COLO668 (cell line): ENCODE measurements around the gene GOLGA5.
"Not testable (repeated sequence)": the region's sequence is repeated elsewhere in the genome, so short reads cannot be mapped to it uniquely, and the experiment has no call there.

ENCODE experiments used
- DNase-seq: peaks from one replicate; lab custom pipeline; 2025; ENCODE audit not compliant: unreplicated experiment; lab: John Stamatoyannopoulos, UW

GOLGA5 gene, protein sequence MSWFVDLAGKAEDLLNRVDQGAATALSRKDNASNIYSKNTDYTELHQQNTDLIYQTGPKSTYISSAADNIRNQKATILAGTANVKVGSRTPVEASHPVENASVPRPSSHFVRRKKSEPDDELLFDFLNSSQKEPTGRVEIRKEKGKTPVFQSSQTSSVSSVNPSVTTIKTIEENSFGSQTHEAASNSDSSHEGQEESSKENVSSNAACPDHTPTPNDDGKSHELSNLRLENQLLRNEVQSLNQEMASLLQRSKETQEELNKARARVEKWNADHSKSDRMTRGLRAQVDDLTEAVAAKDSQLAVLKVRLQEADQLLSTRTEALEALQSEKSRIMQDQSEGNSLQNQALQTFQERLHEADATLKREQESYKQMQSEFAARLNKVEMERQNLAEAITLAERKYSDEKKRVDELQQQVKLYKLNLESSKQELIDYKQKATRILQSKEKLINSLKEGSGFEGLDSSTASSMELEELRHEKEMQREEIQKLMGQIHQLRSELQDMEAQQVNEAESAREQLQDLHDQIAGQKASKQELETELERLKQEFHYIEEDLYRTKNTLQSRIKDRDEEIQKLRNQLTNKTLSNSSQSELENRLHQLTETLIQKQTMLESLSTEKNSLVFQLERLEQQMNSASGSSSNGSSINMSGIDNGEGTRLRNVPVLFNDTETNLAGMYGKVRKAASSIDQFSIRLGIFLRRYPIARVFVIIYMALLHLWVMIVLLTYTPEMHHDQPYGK

DNA sequence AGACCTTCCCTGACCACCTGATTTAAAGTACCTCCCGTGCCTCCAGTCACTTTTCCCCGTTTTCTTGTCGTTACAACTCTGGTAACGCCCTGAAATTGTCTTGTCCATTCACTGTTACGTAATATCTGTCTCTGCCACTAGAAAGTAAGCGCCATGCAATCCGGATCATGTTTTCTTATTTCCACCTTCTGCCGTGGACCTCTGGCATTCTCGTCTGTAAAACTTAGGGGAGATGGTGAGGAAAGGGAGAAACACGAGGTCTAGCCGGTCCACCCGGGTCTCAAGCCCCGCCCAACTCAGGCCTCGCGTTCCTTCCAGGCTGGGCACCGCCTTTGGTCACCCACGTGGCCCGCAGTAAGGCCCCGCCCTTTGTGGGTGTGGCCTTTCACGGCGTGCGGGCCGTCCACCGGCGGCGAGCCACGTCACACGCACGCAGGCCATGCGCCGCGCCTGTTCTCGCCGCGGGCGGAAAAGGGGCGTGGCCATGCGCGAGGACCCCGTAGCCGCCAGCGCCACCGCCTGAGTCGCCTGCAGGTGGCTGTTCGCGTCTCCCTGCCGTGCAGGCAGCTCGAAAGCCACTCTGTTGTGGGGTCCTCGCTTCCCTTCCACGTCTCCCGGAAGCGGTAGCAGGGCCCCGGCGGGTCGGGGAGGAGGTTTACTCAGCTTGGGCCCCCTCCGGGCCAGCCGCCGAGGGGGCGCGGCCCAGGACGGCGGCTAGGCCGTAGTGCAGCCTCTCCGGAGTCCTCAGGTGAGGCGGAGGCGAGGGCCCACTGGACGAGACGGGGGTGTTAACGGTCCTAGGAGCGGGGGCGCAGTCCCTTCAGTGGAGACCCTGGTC is at the start of gene GOLGA5:
GOLGA5 (plus strand) TSS at position 597 of the 838 bp plus-strand sequence. CDS start 3,133 bp downstream, outside the sequence.
- DNase-seq = peak; percentile 99

DNA sequence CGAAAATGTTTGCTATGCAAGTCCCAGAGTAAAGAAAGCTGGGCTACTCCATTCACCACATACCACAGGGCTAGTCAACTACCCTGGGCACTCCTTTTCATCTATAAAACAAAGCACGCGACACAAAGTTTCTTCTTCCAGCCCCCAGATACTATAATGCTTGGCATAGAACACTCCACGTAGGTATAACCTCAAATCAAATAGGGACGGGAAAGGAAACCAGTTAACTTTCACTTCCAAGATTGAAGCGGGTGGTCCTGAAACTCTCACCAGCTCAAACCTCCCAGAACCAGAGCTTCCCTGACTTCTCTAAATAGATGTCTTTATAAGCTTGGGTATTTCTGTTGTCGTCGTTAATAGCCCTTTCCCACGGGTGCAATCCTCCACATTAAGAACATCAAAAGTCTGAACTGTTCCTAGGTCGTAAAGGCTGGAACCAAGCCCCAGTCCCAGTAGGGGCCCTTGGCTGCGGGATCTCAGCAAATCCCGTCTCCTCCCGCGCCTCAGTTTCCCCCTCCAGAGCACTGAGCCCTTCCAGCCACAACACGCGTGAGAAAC is 46.3 kb upstream of the GOLGA5 start:
- DNase-seq = no peak

DNA sequence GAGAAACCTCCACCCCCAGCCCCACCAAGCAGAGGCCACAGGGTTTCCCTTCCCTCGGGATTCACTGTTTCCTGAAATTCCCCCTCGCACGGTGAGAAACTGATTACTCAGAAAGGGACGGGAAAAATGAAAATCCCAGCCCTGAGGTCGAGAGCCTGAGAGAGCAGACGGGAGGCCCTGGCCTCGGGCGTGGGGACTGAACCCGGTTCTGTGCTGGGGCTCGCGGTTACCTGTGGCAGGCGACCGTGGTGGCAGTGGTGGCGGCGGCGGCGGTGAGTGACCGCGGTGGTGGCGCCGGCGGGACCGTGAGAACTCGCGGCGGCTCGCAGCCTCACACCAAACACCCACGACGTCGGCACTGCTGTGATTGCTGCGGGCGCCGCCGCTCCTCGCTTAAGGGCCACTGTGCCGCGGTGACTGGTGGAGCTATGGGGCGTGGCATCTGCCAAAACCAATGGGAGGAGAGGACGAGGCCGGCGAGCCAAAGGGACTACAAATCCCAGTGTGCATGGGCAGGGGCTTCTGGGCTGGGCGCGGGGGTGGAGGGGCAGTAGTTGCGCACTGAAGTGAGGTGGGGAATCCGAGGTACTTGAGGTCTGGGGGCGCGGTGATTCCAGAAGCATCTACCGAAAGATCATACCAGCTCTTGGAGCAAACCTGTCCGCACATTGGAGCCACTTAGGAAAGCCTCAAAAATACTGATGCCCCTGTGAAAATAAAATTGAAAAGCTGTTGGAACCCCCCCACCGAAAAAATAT is 45.7 kb upstream of the GOLGA5 start, which contains the start of gene LGMN:
LGMN (minus strand) TSS at position 369 of the 758 bp plus-strand sequence. CDS start 15,841 bp downstream, outside the sequence.
- peak; percentile 98 for DNase-seq

DNA sequence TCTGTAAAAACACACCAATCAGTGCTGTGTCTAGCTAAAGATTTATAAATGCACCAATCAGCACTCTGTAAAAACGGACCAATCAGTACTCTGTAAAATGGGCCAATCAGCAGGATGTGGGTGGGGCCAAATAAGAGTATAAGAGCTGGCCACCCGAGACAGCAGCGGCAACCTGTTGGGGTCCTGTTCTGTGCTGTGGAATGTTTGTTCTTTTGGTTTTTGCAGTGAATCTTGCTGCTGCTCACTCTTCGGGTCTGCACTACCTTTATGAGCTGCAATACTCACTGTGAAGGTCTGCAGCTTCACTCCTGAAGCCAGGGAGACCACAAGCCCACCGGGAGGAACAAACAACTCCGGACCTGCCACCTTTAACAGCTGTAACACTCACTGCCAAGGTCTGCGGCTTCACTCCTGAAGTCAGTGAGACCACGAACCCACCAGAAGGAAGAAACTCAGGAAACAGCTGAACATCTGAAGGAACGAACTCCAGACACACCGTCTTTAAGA is 43.8 kb upstream of the GOLGA5 start:
- not testable (repeated sequence) for DNase-seq

DNA sequence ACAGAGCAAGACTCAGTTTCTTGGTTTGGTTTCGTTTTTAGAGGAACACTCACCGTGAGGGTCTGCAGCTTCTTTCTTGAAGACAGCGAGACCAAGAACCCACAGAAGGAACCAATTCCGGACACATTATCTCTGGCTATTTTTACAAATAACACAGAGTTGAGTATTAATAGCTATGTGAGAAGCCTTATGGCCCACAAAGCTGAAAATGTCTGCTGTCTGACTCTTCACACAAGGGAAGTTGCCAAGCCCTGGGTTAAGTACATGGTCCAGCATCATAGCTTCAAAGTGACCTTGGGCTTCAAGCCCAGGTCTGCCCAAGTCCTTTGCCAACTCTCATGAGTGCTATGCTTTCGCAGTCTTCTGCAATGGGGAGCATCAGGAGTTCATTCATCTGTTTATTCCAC is 43.1 kb upstream of the GOLGA5 start:
- DNase-seq = no peak

DNA sequence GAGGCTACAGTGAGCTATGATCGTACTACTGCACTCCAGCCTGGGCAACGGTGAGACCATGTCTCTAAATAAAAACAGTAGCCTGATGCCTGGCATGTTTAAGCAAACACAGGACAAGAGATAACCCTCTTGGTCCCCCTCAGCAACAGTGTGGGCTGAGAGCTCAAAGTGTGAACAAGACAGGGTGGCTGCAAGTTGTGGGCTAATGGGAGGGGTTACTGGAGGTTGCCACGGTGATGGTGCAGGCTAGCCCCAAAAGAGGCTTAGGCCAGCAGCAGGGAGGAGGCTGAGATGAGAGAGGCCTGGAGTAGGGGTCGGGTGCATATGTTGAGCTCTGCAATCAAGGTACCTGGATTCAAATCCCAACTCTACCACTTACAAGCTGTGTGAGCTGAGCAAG is 42.3 kb upstream of the GOLGA5 start:
- no peak for DNase-seq

DNA sequence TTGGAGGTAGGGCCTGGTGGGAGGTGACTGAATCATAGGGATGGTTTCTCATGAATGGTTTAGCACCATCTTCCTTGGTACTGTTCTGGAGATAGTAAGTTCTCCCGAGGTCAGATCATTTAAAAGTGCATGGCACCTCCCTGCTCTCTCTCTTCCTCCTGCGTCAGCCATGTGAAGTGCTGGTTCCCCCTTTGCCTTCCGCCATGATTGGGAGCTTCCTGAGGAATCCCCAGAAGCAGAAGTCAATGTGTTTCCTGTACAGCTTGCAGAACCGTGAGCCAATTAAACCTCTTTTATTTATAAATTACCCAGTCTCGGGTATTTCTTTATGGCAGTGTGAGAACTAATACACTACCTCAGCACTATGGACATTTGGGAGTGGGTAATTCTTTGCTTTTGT is 40.9 kb upstream of the GOLGA5 start:
- DNase-seq = no peak

DNA sequence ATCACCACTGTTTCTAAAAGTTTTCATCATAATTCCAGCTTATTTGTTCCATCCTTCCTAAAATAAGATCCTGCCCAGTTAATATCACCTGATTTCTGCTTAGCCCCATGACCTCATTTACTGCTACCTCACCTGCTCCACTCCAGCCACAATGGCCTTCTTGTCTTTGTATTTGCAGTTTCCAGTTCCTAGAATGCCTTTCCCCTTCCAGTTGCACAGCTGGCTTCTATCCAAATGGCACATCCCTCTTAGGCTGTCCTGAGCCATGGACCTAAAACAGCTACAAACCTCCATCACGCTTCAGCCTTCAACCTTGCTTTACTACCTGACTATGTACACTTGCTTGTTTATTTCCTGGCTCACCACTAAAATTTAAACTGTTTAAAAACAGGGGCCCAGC is 39.1 kb upstream of the GOLGA5 start:
- DNase-seq = peak; percentile 70

DNA sequence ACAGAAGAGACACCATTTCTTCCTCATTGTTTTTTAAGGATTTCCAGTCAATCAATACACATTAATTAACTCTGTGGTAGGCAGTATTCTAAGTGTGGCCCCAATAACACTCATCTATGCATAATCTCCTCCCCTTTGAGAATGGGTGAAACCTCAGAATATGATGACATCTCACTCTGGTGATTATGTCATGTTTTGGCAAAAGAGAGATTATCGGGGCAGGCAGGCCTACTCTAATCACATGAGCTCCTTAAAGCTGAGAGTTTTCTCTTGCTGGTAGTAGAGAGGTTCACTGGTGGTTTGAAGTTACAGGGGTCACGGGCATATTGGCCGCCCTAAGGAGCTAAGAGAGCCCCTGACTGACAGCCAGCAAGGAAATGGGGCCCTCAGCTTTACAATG is 38.6 kb upstream of the GOLGA5 start:
- DNase-seq = no peak

DNA sequence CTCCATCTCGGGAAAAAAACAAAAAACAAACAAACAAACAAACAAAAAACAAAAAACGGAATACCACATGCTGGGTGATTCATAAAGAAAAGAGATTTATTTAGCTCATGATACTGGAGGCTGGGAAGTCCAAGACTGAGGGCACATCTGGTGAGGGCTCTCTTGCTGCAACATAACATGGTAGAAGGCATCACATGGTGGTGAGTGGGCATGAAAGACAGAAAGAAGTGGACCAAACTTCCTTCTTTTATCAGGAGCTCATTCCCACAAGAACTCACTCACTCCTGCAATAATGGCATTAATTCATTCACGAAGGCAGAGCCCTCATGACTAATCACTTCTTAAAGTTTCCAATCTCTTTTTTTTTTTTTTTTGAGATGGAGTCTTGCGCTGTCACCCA is 37.7 kb upstream of the GOLGA5 start:
- DNase-seq = no peak

DNA sequence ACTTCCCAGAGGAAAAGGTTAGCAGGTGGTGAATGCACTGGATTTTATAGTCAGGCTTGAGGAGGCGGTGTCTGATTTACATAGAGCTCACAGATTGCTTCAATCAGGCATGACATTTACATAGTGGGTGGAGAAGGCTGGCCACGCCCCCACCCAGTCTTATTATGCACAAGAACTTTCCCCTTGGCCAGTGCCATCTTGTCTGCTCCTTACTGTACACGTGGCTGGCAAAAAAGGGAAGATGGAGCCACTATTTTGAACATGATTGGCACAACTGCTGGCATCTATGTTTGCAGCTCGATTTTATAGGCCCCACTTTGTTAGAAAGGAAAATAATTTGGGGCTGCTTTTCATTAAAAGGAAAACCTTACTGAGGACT is 34.8 kb upstream of the GOLGA5 start:
- DNase-seq = no peak

DNA sequence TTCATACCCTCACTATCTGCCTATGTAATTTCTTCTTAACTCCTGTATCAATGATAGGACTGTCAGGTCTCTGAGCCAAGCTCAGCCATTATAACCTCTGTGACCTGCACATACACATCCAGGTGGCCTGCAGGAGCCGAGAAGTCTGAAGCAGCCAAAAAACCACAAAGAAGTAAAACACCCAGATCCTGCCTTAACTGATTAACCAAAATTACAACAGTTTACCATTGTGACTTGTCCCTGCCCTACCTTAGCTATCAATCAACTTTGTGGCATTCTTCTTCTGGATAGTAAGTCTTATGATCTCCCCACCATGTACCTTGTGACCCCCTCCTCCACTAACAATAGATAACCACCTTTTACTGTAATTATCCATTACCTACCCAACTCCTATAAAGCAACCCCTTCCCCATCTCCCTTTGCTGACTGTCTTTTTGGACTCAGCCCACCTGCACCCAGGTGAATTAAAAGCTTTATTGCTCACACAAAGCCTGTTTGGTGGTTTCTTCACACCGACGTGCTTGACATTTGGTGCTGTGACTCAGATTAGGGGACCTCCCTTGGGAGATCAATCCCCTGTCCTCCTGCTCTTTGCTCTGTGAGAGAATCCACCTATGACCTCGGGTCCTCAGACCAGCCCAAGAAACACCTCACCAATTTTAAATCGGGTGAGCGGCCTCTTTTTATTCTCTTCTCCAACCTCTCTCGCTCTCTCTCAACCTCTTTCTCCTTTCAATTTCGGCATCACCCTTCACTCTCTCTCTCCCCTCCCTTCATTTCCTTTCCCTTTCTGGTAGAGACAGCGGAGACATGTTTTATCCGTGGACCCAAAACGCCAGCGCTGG is 34.2 kb upstream of the GOLGA5 start:
- no peak for DNase-seq

DNA sequence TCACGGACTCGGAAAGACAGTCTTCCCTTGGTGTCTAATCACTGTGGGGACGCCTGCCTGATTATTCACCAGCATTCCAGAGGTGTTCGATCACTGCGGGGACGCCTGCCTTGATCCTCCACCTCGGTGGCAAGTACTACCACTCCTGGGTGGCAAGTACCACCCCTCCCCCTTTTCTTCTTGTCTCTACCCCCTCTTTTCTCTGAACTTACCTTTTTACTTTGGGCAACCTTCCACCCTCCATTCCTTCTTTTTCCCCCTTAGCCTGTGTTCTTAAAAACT is 33.6 kb upstream of the GOLGA5 start:
- DNase-seq = no peak

DNA sequence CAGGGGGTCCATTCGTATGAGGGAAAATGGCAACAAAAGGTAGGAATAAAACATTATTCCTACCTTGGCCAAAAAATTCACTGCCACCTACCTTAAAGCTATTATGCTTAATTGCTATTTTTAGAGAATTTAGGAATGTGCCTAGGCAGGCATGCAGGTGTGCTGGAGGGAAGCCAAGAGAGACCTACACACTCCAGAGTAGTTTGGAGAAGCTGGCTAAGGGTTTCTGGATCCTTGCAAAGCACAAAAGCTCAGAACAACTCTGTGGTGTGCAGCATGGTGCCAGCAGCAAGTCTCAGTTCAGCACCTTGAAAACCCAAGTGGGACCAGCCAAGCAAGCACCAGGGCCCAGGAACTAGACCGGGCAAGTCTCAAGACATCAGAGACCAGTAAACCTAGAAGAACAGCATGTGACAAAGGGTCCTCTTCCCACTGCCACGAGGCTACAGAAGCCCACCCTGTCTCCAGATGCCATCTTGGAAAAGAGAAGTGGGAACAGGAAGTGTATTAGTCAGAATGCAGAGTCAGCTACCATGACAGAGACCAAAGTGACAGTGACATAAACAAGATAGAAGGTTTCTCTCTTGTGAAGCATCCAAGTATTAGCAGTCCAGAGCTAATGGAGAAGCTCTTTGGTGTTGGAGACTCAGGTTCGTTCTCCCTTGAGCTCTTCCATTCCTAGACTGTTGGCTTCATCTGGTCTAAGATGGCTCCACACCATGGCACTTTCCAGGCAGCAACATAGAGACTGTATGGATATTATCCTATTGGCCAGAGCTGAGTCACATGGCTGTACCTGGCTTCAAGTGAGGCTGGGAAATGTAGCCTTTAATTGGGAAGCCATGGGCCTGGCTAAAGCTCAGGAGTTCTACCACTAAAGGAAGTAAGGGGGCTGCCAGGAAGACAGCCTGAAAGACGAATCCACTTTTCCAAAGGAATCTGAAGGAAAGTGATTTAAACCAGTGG is 30.2 kb upstream of the GOLGA5 start:
- DNase-seq = not testable (repeated sequence)

DNA sequence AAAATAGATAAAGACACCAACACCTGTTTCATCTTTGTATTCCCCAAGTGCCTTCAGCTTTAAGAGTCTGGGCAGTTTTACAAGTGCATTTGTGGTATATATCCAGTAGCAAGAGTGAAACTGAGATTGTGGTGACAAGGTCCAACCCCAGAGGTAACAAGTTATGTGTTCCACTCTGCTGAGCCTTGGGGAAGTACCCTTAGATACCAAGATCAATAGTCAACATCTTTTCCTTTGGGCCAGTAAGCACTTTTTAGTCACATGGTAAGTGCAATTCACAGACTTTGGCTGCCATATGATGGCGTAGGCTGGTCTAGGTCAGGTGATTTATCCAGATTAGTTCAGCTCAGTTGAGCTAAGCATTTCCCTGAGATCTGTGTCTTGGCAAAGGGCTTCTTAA is 25.9 kb upstream of the GOLGA5 start:
- DNase-seq = not testable (repeated sequence)

DNA sequence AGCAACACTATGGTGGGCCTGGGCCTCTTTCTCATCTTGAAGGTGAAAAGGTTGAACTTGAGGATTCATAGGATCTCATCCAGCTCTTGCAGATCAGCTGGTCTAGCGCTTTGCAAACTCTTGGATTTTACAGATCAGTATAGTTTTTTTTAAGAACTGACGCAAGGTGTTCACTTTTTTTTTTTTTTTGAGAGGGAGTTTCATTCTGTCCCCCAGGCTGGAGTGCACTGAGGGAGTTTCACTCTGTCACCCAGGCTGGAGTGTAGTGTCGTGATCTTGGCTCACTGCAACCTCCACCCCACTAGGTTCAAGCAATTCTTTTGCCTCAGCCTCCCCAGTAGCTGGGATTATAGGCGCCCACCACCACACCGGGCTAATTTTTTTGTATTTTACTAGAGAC is 25.3 kb upstream of the GOLGA5 start:
- DNase-seq = no peak

DNA sequence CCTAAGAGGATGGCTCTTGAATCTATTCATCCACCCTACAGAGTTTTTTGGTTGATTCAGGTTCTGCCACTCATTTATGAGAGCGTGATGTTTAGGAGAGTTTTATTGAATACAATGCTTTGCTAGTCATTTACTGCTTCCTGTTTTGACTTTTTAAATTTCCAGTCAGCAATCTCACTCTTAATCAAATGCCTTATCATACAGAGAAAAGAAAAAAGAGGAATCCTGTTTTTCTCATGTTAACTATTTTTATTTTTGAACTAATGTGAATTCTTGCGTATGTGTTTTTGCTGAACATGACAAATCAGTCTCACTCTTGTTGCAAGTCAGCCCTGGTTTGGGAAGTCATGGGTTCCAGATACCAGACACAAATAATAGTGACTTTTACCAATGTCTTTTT is 23.6 kb upstream of the GOLGA5 start:
- DNase-seq = no peak

DNA sequence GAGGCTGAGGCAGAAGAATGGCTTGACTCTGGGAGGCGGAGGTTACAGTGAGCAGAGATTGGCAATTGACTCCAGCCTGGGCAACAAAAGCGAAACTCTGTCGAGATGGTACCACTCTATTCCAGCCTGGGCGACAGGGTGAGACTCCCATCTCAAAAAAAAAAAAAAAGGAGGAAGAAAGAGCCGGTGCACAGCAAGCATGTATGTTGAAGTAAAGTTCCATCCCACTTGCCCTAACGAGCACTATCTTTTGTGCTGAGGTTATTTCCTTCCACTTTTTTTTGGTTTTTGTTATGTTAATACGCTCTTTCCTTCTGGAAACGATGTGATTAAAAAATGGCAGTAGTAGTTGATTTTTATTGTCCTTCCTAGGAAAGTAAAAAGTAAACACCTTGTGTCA is 19.5 kb upstream of the GOLGA5 start:
- DNase-seq = no peak
